ENCODE data around the gene PIR. TPM values are rescaled to one million over a fixed set of nuclear protein-coding genes. Genes with fewer than 3 reads are reported as not detected.

Gene PIR
- total and polyA plus RNA-seq, 2 donors (not counting 1 experiment from before 2014, with no cell fraction given) = 0.22 TPM; not detected in 1

- no CpG with 5 or more reads among the region's 4 CpGs for WGBS (ENCODE audit: insufficient coverage)
- Histone ChIP-seq H3K27me3 (replicated peaks in 1 of 4; ENCODE audit: control extremely low read depth in 1 of 4, control insufficient read depth in 3 of 4, insufficient read depth in 4 of 4, low read length in 3 of 4) (peaks cover 0 to 10% (median 6%) of the 10 kb centered on the region in 4 experiments), H2AFZ (ENCODE audit: insufficient read depth, low read depth, low read length, poor library complexity, severe bottlenecking) (no peak overlapping the region), H3K4me3 (ENCODE audit: control extremely low read depth in 1 of 5, extremely low read depth in 1 of 5, insufficient read depth in 1 of 5, low read depth in 2 of 5, low read length in 4 of 5) (no peak overlapping the region), H3K4me2 (replicated peaks; ENCODE audit: low read depth, low read length, poor library complexity, severe bottlenecking) (no peak overlapping the region), H3K9ac (ENCODE audit: low read length) (no peak overlapping the region), H4K20me1 (ENCODE audit: control insufficient read depth, insufficient read depth, low read length, poor library complexity, severe bottlenecking) (no peaks in the 10 kb centered on the region), H3K4me1 (ENCODE audit: control insufficient read depth in 2 of 2, insufficient read depth in 2 of 2, low read length in 2 of 2) (peaks cover 7 to 8% of the 10 kb centered on the region in 2 donors), H3K27ac (ENCODE audit: low read length in 2 of 2) (no peak overlapping the region), H3K9me3 (ENCODE audit: control extremely low read depth in 1 of 3, control insufficient read depth in 2 of 3, insufficient read depth in 1 of 3, low read length in 2 of 3) (no peaks in the 10 kb centered on the region), H3K36me3 (replicated peaks in 1 of 2; ENCODE audit: control extremely low read depth in 1 of 2, control insufficient read depth in 1 of 2, extremely low read depth in 1 of 2, insufficient read depth in 2 of 2, low read length in 1 of 2) (no peaks in the 10 kb centered on the region), H3K79me2 (ENCODE audit: control insufficient read depth, insufficient read depth, low read length) (no peaks in the 10 kb centered on the region)
- intact Hi-C loops (cut with micrococcal nuclease) = loop anchor here (10.0 kb wide), 1 partner anchor 1198 kb away; no protein-coding TSS in a partner anchor
- peaks cover 14% of the 10 kb centered on the region for H3K27me3 Mint-ChIP-seq
- no peak for TF ChIP-seq EZH2 (IDR thresholded peaks at IDR 0.05; ENCODE audit: borderline replicate concordance, insufficient read depth, low read depth, low read length, poor library complexity, severe bottlenecking)
- TF ChIP-seq CTCF (IDR thresholded peaks at IDR 0.05) = no peak
- ChIA-PET CTCF (interaction anchor here (1.0 kb wide), 1 partner anchor 948 kb away, joined by 3 read pairs; no protein-coding TSS in a partner anchor), POLR2A (no interaction called here)
- DNase-seq (no peak), ATAC-seq (ENCODE audit: low read depth) (no peak)
- peaks cover 8% of the 10 kb centered on the region for H3K4me1 Mint-ChIP-seq
- H3K4me3 Mint-ChIP-seq = no peak overlapping the region
- H3K9me3 Mint-ChIP-seq (ENCODE audit: insufficient read depth) = no peaks in the 10 kb centered on the region
- H3K27ac Mint-ChIP-seq = no peak overlapping the region
Measured at GRCh38 chrX:15496824-15497223, 3.7 kb upstream of the PIR start.

DNA sequence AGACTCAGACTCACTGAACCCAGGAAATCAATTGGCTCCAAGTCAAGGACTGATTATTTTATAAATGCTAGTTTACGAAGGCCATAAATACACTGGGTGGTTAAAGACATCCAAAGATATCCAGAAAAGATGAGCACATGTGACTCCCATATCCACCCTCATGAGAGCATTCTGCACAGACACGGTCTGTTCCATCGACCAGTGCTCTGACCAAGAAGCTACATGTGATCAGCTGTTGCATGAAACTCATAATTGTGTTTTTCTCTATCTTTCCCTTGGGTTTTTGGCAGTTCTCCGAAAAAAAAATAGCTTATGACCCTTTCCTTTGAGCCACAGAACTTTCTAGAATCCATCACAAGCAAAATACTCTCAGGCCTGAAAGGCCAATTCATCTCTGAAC lies 2.7 kb upstream of the PIR start:
- no peak overlapping the region for H3K9ac ChIP-seq (ENCODE audit: low read length)
- intact Hi-C loops (cut with micrococcal nuclease) = loop anchor here (10.0 kb wide), 1 partner anchor 1199 kb away; no protein-coding TSS in a partner anchor
- peaks cover 7 to 8% of the 10 kb centered on the region in 2 donors for H3K4me1 ChIP-seq (ENCODE audit: control insufficient read depth in 2 of 2, insufficient read depth in 2 of 2, low read length in 2 of 2)
- TF ChIP-seq CTCF (IDR thresholded peaks at IDR 0.05) (no peak), EZH2 (IDR thresholded peaks at IDR 0.05; ENCODE audit: borderline replicate concordance, insufficient read depth, low read depth, low read length, poor library complexity, severe bottlenecking) (no peak)
- H3K79me2 ChIP-seq (ENCODE audit: control insufficient read depth, insufficient read depth, low read length) = no peaks in the 10 kb centered on the region
- CTCF ChIA-PET = interaction anchor here (1.0 kb wide), 1 partner anchor 949 kb away, joined by 3 read pairs; no protein-coding TSS in a partner anchor
- Mint-ChIP-seq H3K27me3 (peaks cover 12% of the 10 kb centered on the region), H3K9me3 (ENCODE audit: insufficient read depth) (no peaks in the 10 kb centered on the region), H3K27ac (no peak overlapping the region), H3K4me3 (no peak overlapping the region), H3K4me1 (peaks cover 8% of the 10 kb centered on the region)
- no peaks in the 10 kb centered on the region for H3K9me3 ChIP-seq (ENCODE audit: control extremely low read depth in 1 of 3, control insufficient read depth in 2 of 3, insufficient read depth in 1 of 3, low read length in 2 of 3)
- ATAC-seq (ENCODE audit: low read depth) = no peak
- H3K27me3 ChIP-seq (replicated peaks in 1 of 4; ENCODE audit: control extremely low read depth in 1 of 4, control insufficient read depth in 3 of 4, insufficient read depth in 4 of 4, low read length in 3 of 4) = peaks cover 0 to 10% (median 6%) of the 10 kb centered on the region in 4 experiments
- H3K36me3 ChIP-seq (replicated peaks in 1 of 2; ENCODE audit: control extremely low read depth in 1 of 2, control insufficient read depth in 1 of 2, extremely low read depth in 1 of 2, insufficient read depth in 2 of 2, low read length in 1 of 2) = no peaks in the 10 kb centered on the region
- H2AFZ ChIP-seq (ENCODE audit: insufficient read depth, low read depth, low read length, poor library complexity, severe bottlenecking) = no peak overlapping the region
- no peak overlapping the region for H3K27ac ChIP-seq (ENCODE audit: low read length in 2 of 2)
- H4K20me1 ChIP-seq (ENCODE audit: control insufficient read depth, insufficient read depth, low read length, poor library complexity, severe bottlenecking) = no peaks in the 10 kb centered on the region
- no peak overlapping the region for H3K4me3 ChIP-seq (ENCODE audit: control extremely low read depth in 1 of 5, extremely low read depth in 1 of 5, insufficient read depth in 1 of 5, low read depth in 2 of 5, low read length in 4 of 5)
- no peak overlapping the region for H3K4me2 ChIP-seq (replicated peaks; ENCODE audit: low read depth, low read length, poor library complexity, severe bottlenecking)
- no CpG with 5 or more reads among the region's 4 CpGs for WGBS (ENCODE audit: insufficient coverage)
- POLR2A ChIA-PET = no interaction called here
- no peak for DNase-seq
